Measurements from ENCODE around the gene CACNA2D4.

The CACNA2D4 gene

DNA sequence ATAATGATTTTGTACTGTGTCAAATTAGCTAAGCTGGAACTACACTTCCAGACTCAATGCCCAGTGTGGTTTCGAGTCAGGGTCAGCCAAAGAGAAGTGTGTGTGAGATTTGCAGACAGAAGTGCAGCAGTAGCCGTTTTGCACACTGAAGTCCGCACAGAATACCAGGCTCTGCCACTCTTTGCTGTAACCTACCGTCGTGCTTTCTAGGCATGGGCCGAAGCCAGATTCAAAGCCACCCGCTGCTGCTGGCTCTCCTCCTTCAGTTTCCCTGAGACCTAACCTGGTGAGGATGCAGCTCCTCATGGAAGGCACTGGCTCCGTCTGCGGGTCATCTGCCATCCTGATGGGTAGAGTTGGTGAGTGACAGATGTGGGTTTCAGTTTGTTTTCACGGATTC lies 49.3 kb downstream of the CACNA2D4 start:
- DNase-seq, result no peak

GRCh38 chr12:1865284-1865866 lies 53.1 kb downstream of the CACNA2D4 start:
- no peak for DNase-seq

GRCh38 chr12:1864867-1865266 lies 53.6 kb downstream of the CACNA2D4 start:
- no peak for DNase-seq

DNA sequence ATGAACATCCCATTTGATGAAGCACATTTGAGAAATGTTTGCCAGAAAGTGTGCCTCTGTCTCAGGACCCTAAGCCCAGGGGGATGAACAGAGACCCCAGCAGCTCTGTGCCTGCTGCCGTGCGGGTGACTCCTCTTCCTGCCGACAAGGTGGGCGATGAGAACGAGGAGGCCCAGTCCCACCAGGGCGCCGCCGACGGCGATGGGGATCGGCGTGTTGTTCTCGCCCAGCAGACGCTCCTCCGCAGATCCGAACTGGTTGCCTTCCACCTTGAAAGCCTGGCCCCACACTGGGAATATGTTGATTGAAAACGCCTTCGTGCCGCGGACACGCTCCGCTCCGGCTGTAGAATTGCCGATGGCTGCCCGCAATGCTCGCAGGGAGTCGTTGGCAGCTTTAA lies 54.0 kb downstream of the CACNA2D4 start:
- no peak for DNase-seq

DNA sequence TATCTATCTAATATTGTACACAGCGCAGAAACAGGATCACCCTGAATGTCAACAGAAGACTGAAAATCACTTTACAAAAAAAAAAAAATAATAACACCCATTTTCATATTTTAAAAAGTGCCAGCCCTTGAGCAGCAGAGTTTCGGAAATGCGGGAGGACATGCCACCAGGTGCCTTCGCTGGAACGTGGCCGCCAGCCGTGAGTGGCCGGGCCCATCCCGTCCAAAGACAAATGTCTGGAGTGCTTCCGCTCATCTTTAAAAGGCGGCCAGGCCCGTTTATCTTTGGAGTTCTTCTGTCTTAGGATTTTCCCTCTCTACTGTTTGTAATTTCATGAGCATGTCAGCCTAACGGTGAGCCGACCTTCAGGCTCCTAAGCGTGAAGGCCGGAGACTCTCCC lies 54.6 kb downstream of the CACNA2D4 start:
- no peak for DNase-seq

DNA sequence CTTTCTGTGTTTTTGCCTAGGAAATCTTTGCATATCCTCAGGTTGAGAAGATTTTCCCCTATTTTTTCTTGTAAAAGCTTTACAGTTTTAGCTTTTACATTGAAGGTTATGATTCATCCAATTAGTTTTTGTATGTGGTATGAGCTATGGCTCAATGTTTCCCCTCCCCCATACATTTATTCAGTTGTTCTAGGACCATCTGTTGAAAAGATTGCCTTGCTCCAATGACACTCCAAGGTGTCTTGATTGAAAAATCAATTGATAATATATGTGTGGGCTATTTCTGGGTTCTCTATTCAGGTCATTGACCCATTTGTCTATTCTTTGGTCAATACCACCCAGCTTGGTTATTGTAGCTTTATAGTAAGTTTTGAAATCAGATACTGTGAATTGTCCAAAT lies 55.5 kb downstream of the CACNA2D4 start:
- DNase-seq, result peak in 1 of 2 experiments; percentile 8

GRCh38 chr12:1859643-1860042 lies 58.8 kb downstream of the CACNA2D4 start:
- no peak for DNase-seq

- no peak for DNase-seq
Measured at GRCh38 chr12:1858456-1858855, 60.0 kb downstream of the CACNA2D4 start.

GRCh38 chr12:1857821-1858220 lies 60.6 kb downstream of the CACNA2D4 start:
- DNase-seq, result no peak

DNA sequence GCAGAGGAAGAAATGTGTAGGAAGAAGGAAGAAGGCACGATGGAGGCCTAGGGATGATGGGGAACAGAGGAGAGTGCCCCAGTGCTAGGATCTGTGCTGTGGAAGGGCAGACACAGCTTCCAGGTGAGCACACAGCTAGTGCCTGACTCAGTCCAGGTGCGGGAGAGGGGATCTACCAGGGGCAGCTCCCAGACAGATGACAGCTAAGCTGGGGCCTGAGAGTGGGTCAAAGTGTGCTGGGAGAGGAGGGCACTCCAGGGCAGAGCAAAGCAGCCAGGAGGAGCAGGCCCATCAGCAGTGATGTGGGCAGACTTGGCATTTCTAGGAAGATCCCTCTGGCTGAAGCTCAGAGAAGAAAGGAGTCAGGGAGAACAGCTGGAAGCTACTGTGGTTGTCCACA lies 61.4 kb downstream of the CACNA2D4 start:
- DNase-seq, result no peak

DNA sequence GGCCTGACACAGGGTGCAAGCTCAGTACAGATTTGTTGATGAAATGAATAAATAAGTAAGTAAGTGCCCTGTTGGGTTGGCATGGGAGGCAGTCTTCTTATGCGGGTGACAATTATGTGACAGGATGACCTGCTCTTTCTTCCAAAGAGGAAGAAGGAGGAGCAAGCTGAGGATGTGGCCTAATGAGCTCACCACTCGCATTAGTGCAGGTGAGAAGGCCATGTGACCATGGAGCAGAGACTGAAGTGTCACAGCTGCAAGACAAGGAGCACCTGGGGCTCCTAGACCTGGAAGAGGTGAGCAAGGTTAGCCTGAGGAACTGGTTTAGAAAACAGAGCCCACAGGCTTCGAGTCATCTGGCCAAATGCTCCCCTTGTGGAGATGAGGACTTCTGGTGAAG lies 63.2 kb downstream of the CACNA2D4 start:
- no peak for DNase-seq

DNA sequence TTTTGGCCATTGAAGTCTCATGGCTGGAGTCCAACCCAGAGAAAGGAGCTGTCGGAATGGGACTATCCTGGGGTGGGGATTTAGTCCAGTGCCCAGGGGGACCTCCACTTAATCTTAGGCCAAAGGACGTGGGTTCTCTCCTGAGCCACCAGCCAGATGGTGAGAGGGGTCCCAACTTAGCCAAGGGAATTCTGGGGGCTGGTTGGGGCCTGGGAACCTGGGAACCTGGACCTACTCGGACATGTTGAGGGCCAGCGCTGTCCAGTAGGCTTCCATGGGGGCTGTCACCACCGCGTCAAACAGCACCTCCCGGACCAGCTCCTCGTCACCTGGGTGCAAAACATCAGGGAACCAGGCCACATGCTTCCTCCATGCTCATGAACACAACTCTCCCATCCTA lies 64.7 kb downstream of the CACNA2D4 start:
- DNase-seq, result no peak

DNA sequence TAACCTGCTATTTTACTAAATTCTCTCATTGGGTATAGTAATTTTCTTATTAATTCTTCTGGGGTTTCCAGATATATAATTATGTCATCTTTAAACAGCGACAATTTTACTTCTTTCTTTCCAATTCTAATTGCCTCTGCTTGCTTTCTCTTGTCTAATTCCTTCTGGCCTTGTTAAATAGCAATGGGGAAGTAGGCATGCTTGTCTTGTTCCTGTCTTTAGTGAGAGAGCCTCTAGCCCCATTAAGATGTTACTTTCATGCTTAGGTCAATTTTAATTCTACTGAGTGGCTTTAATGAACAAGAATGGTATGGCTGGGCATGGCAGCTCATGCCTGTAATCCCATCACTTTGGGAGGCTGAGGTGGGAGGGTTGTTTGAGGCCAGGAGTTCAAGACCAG lies 66.4 kb downstream of the CACNA2D4 start:
- no peak for DNase-seq

DNA sequence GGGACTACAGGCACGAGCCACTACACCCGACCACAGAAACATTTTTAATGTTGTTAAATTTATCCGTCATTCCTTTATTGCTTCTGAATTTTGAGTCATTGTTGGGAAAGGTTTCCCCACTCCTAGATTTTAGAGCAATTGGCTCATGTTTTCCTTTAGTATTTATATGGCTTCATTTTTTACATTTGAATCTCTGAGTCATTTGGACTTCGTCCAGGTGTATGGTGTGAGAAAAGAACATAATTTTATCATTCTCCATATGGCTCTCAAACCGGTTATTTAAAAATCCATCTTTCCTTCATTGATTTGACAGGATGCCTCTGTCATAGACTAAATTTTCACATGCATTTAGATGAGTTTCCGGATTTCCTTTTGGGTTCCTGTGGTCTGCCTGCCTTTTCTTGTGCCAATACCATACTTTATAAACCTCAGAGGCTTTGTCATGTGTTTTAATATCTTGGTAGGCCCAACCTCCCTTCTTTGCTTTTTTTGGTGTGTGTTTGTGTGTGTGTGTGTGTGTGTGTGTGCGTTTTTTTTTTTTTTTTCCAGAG lies 67.2 kb downstream of the CACNA2D4 start:
- DNase-seq, result no peak

DNA sequence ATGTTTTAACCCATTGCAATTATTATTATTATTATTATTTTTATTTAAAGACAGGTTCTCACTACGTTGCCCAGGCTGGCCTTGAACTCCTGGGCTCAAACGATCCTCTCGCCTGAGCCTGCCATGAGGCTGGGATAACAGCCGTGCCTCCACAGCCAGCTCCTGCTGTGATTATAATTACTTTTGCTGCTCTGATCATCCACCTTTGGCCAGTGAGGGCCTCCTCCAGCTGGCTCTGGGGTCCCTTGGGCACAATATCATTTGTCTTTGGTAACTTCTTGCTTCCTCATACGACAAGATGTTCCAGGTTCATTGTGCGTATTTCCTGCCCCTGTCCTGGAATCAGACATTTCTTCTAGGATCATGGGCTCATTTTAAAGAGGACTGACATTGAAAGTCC lies 69.7 kb downstream of the CACNA2D4 start:
- DNase-seq, result peak; percentile 4 to 39

DNA sequence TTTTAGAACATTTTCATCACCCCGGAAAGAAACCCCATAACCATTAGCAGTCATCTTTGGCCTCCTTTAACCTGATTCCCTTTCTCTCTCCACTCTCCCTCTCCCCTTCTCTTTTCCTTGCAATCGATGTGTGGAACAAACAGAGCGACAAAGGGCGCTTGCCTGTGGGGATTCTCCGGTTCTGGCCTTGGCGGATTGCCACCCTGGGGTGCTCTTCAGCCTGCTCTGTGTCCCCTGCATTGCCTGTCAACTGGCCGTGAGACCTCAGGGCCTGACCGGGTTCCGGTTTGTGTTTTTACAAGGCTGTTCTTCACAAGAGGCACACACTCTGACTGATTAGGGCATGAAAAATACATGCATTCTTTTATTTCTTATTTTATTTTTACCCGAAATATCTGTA lies 70.3 kb downstream of the CACNA2D4 start:
- DNase-seq, result no peak

GRCh38 chr12:1847411-1847810 lies 71.0 kb downstream of the CACNA2D4 start:
- no peak for DNase-seq

DNA sequence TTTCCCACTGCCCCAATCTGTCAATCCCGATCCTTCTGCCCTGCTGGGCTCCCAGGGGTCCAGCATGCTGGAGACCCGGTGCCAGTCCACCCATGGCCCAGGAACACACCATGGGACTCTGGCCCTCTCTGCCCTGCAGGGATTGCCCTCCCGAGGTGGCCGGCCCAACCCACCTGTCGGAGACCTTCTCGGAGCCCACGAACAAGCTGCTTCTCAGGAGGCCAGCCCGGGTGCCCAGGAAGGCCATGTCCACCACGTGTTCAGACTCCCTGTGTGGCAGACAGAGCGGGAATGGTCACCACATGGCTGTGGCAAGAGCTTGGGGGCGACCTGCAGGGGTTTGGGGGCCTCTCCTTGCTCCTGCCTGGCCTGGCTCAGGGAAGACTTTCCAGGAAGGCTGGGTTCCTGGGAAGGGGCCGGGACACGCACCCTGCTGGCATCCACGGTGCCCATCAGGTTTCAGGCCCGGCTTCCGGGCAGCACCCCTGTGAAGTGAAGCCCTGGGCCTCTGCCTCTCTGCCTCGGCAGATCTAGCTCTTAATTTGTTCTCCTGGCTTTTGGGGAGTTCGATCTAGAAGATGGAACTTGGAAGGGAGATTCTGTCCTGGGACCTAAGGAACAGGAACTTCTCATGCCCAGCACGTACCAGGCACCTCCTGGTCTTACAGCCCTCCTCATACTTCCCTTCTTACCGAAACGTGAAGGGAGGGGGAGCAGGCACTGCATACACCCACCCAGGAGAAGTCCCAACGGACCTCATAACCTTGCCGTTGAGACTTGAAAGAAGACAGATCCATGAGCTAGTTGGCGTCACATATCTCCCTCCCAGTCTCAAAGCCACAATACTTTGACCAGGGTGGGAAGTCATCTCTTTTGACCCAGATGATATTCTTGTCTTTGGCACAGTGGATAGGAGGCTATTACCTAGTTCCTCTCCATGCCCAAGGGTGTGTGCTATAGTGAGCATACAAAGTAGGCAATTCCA lies 71.7 kb downstream of the CACNA2D4 start:
- DNase-seq, result no peak

DNA sequence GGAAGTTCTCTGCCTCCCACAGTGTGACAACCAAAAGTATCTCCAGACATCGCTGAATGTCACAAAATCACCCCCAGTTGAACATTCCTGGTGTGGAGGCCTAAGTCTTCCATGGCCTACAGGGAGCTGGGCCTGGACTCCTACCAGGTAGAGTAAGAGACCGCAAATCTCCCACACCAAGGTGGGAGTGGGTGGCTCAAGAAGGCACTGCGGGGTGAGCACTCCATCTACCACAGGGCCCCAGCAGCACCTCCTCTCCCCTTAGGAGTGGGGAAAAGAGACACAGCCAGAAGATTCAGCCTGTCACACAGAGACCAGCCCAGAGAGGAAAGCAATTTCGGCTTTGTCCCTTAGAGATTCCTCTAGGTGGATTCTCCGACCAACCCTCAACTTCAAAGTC lies 72.6 kb downstream of the CACNA2D4 start:
- no peak for DNase-seq

GRCh38 chr12:1845427-1845826 lies 73.0 kb downstream of the CACNA2D4 start:
- no peak for DNase-seq

DNA sequence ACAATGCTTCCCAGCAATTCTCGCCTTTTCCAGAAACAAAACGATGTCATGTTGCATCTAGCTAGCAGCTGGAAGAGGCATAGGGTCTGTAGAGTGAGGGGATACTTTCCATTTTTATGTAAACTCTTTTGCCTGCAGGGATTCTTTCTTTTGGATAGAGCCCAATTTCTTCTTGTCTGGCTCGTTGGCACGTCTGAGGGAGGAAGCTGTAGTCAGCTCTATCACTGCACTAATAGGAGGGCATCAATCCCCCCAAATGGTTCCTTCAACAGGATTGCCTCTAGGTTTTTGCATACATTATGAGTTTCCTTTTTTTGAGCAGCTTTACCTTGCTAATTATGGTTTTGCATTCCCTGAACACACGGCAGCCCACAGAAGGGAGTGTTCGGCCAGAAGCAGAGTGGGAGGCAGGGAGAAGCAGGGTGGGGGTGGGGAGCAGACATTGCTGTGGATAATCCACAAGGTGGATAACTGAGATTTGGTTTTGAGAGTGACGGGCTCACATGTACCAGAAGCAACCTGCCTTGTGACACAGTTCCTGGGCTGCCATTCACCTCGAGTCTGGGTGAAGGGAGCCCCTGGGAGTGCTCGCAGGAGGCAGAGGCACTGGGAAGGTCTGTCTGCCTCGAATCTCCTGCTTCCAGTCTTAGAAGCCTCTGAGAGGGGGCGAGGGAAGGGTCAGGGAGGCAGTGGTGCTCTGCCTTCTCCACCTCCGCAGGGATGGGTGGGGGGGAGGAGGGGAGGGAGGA lies 73.6 kb downstream of the CACNA2D4 start:
- DNase-seq, result no peak

GRCh38 chr12:1844223-1844622 lies 74.2 kb downstream of the CACNA2D4 start:
- no peak for DNase-seq

DNA sequence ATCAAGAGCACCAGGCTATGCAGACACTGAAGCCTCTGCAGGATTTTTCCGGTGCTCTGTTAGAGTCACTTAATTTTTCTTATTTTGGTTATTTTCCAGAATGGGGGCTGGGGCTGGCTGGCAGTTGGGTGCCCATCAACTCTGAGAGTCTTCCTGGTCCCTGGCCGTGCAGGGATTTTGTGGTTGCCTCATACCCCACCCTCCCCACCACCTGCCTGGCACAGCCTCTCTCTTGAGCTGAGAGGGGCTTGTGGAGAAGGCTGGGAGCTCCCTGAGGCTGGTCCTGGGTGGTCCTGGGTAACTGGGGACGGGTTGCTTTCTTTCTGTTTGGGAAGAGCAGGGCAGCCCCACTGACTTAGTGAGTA lies 74.8 kb downstream of the CACNA2D4 start:
- DNase-seq, result no peak
